K562 (cell line): ENCODE measurements around the gene GPS2. TPM values are rescaled to one million over a fixed set of nuclear protein-coding genes. Genes with fewer than 3 reads are reported as not detected.

ENCODE experiments used
- CHCHD3 ChIP-seq: fragments of 250-450 bp; sonication (Bioruptor Pico); IDR thresholded peaks from 2 replicates; pipeline ENCODE4 v2.1.2; 2022; ENCODE audit warnings: mild to moderate bottlenecking
- CREB1 ChIP-seq, 2 experiments: sonication (generic) in 1 of 2; formaldehyde crosslinking in 1 of 2; IDR thresholded peaks; 2 replicates each; pipeline versions ENCODE4 v1.6.1 to v1.8.0; 2012 to 2022; ENCODE audit warnings: inconsistent platforms in 1 of 2, mild to moderate bottlenecking in 1 of 2, missing genetic modification reagents in 1 of 2, moderate library complexity in 1 of 2
- CTBP1 ChIP-seq: fragments of 450-650 bp; IDR thresholded peaks from 2 replicates; pipeline ENCODE4 v1.6.1; 2016; ENCODE audit warnings: borderline replicate concordance
- ELF2 ChIP-seq: fragments of 250-450 bp; sonication (Bioruptor Pico); IDR thresholded peaks from 2 replicates; pipeline ENCODE4 v1.5.0; 2021; ENCODE audit warnings: mild to moderate bottlenecking
- HDAC1 ChIP-seq, 2 experiments: fragments of 450-650 bp; IDR thresholded peaks; 2 replicates each; pipeline ENCODE4 v1.6.1; 2016 to 2017; ENCODE audit warnings: inconsistent platforms in 1 of 2, mild to moderate bottlenecking in 1 of 2, moderate library complexity in 1 of 2
- MCM5 ChIP-seq: fragments of 450-650 bp; IDR thresholded peaks from 2 replicates; pipeline ENCODE4 v1.6.1; 2016; ENCODE audit warnings: low read depth
- NR2C2 ChIP-seq, 2 experiments: fragments of 200-800 bp in 1 of 2; sonication (Bioruptor generic) in 1 of 2; sonication (generic) in 1 of 2; formaldehyde crosslinking in 1 of 2; IDR thresholded peaks; 2 replicates each; pipeline versions ENCODE4 v1.6.1 to v1.8.0; 2016 to 2022; ENCODE audit warnings: mild to moderate bottlenecking in 1 of 2, missing compliant biosample characterization in 1 of 2, missing genetic modification characterization in 1 of 2, missing genetic modification reagents in 1 of 2
- NRF1 ChIP-seq, 2 experiments: fragments of 450-650 bp; IDR thresholded peaks in 1 of 2; conservative IDR thresholded peaks in 1 of 2; 2 replicates each; pipeline ENCODE4 v1.6.1; 2014; ENCODE audit warnings: mild to moderate bottlenecking in 2 of 2
- polyA plus RNA-seq, 8 experiments: library from polyadenylated mRNA; depleted of rRNA in 4 of 8; stranded (reverse) in 5 of 8; unstranded in 3 of 8; fragments of >200 nt; fragmentation: Nextera tagmentation in 2 of 8; fragmentation: Illumina TruSeq in 1 of 8; extraction: Ambion mirVana in 2 of 8; extraction: Trizol in 1 of 8; gene quantifications; 2 replicates each; pipeline versions ENCODE4 v1.2.1 to v1.2.3, GENCODE V29; 2011 to 2014; ENCODE audit warnings: inconsistent platforms in 1 of 8, missing spikeins in 1 of 8
- total RNA-seq, 7 experiments: library from RNA; depleted of rRNA in 6 of 7; stranded (reverse); fragments of >200 nt in 6 of 7; fragmentation: Illumina TruSeq in 2 of 7; extraction: Trizol in 2 of 7; gene quantifications; 2 replicates each; pipeline versions ENCODE4 v1.2.1 to v1.2.3, GENCODE V29; 2011 to 2021; ENCODE audit warnings: low replicate concordance in 1 of 7
- TF ChIP-seq, protein P1 (sequence below), 2 experiments: fragments of 450-650 bp; conservative IDR thresholded peaks; 2 replicates each; pipeline ENCODE4 v1.6.1; 2017; ENCODE audit warnings: mild to moderate bottlenecking in 2 of 2, moderate library complexity in 2 of 2
- TF ChIP-seq, protein P2 (sequence below): fragments of 450-650 bp; conservative IDR thresholded peaks from 2 replicates; pipeline ENCODE4 v1.6.1; 2016; ENCODE audit warnings: missing genetic modification characterization, low read depth, mild to moderate bottlenecking, control low read depth, missing compliant biosample characterization
- TF ChIP-seq, protein P3 (sequence below): fragments of 450-650 bp; IDR thresholded peaks from 2 replicates; pipeline ENCODE4 v1.6.1; 2016

Gene GPS2
- total and polyA plus RNA-seq, 9 of the 15 experiments (the other 6 are each of a cell fraction or from before 2014, with no cell fraction given), result 18.3 to 75.7 (median 37.0) TPM

DNA sequence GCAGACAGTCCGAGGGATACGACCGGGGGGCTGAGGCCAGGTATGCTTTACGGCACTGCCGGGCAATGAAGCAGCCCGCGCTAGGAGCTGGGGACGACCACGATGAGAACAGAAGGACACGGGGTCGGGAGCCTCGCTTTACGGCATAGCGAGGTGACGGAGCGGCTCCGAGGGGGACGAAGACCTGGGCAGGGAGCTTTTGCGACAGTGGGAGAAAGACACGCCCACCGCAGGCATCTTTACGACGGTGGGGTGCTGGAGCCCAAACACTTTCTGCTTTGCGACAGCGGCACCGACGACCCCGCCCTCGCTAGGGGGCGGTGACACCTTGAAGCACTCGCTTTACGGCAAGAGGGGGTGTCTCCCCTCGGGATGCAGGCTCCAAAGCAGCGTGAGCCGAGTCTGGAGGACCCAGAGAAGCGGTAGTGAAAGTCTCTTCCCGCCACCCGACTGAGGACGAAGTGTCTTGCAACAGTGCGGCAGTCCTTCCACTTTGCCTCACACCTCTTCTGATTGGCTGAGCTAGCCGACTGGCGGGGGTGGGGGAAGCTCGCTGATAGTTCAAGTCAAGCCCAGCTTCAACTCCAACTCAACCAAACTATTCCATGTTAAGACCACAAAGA lies 14.3 kb upstream of the GPS2 start (continued):
- TF ChIP-seq, protein P1, sequence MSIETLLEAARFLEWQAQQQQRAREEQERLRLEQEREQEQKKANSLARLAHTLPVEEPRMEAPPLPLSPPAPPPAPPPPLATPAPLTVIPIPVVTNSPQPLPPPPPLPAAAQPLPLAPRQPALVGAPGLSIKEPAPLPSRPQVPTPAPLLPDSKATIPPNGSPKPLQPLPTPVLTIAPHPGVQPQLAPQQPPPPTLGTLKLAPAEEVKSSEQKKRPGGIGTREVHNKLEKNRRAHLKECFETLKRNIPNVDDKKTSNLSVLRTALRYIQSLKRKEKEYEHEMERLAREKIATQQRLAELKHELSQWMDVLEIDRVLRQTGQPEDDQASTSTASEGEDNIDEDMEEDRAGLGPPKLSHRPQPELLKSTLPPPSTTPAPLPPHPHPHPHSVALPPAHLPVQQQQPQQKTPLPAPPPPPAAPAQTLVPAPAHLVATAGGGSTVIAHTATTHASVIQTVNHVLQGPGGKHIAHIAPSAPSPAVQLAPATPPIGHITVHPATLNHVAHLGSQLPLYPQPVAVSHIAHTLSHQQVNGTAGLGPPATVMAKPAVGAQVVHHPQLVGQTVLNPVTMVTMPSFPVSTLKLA (conservative IDR thresholded peaks at IDR 0.05), result peak; percentile 38 to 60; a peak in 2 of 4 replicates
- TF ChIP-seq HDAC1 (IDR thresholded peaks at IDR 0.05), result 0 out of 4 replicates have a peak, but pooled peaks of 1 of the 2 experiments have one; percentile 51
- TF ChIP-seq, protein P2, sequence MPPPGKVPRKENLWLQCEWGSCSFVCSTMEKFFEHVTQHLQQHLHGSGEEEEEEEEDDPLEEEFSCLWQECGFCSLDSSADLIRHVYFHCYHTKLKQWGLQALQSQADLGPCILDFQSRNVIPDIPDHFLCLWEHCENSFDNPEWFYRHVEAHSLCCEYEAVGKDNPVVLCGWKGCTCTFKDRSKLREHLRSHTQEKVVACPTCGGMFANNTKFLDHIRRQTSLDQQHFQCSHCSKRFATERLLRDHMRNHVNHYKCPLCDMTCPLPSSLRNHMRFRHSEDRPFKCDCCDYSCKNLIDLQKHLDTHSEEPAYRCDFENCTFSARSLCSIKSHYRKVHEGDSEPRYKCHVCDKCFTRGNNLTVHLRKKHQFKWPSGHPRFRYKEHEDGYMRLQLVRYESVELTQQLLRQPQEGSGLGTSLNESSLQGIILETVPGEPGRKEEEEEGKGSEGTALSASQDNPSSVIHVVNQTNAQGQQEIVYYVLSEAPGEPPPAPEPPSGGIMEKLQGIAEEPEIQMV, result peak; percentile 91
- TF ChIP-seq, protein P3, sequence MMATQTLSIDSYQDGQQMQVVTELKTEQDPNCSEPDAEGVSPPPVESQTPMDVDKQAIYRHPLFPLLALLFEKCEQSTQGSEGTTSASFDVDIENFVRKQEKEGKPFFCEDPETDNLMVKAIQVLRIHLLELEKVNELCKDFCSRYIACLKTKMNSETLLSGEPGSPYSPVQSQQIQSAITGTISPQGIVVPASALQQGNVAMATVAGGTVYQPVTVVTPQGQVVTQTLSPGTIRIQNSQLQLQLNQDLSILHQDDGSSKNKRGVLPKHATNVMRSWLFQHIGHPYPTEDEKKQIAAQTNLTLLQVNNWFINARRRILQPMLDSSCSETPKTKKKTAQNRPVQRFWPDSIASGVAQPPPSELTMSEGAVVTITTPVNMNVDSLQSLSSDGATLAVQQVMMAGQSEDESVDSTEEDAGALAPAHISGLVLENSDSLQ, result peak; percentile 68
- TF ChIP-seq NRF1 (conservative IDR thresholded peaks at IDR 0.05 in 1 of 2, IDR thresholded peaks at IDR 0.05 in 1 of 2), result peak; percentile 65 to 77
- TF ChIP-seq CHCHD3 (CRISPR knock-in tag), result no peak
- no peak for TF ChIP-seq MCM5
- peak; percentile 66 for TF ChIP-seq CREB1 (IDR thresholded peaks at IDR 0.05)
- TF ChIP-seq CREB1 (CRISPR knock-in tag; IDR thresholded peaks at IDR 0.05), result peak; percentile 74
- 0 out of 2 replicates have a peak, but pooled peaks have one; percentile 27 for TF ChIP-seq CTBP1
- TF ChIP-seq ELF2 (CRISPR knock-in tag), result no peak
- TF ChIP-seq NR2C2 (CRISPR knock-in tag; IDR thresholded peaks at IDR 0.05), result 0 out of 2 replicates have a peak, but pooled peaks have one; percentile 20
- TF ChIP-seq NR2C2 (tag; IDR thresholded peaks at IDR 0.05), result peak; percentile 79
